ENCODE results near the gene SAMD5.

Gene SAMD5

GRCh38 chr6:147507162-147508041 lies 1.1 kb upstream of the SAMD5 start:
- peak overlapping the region; percentile 52 for H3K4me3 Mint-ChIP-seq
- no peaks in the 10 kb centered on the region for H3K4me1 Mint-ChIP-seq
- no peak overlapping the region for H3K27ac Mint-ChIP-seq (ENCODE audit: low read depth)
- peaks cover 70% of the 10 kb centered on the region for H3K27me3 Mint-ChIP-seq
- H3K36me3 Mint-ChIP-seq (ENCODE audit: insufficient read depth) = no peaks in the 10 kb centered on the region
- no peaks in the 10 kb centered on the region for H3K9me3 Mint-ChIP-seq
- DNase-seq (ENCODE audit: low spot score in 2 of 2) (no peak), ATAC-seq (replicated peaks; ENCODE audit: extremely low read depth, poor library complexity, severe bottlenecking) (no peak)

GRCh38 chr6:147508866-147509608 lies 547 bp downstream of the SAMD5 start:
- peaks cover 56% of the 10 kb centered on the region for H3K27me3 Mint-ChIP-seq
- H3K36me3 Mint-ChIP-seq (ENCODE audit: insufficient read depth) = no peaks in the 10 kb centered on the region
- no peaks in the 10 kb centered on the region for H3K4me1 Mint-ChIP-seq
- H3K27ac Mint-ChIP-seq (ENCODE audit: low read depth) = no peak overlapping the region
- peak overlapping the region; percentile 55 for H3K4me3 Mint-ChIP-seq
- H3K9me3 Mint-ChIP-seq = no peaks in the 10 kb centered on the region
- DNase-seq (ENCODE audit: low spot score in 2 of 2) (no peak), ATAC-seq (replicated peaks; ENCODE audit: extremely low read depth, poor library complexity, severe bottlenecking) (no peak)

GRCh38 chr6:147509891-147510290 lies 1.4 kb downstream of the SAMD5 start:
- peak overlapping the region; percentile 17 for H3K4me3 Mint-ChIP-seq
- no peaks in the 10 kb centered on the region for H3K4me1 Mint-ChIP-seq
- no peaks in the 10 kb centered on the region for H3K9me3 Mint-ChIP-seq
- ATAC-seq (replicated peaks; ENCODE audit: extremely low read depth, poor library complexity, severe bottlenecking) (no peak), DNase-seq (ENCODE audit: low spot score in 2 of 2) (no peak)
- H3K27ac Mint-ChIP-seq (ENCODE audit: low read depth) = no peak overlapping the region
- peaks cover 55% of the 10 kb centered on the region for H3K27me3 Mint-ChIP-seq
- H3K36me3 Mint-ChIP-seq (ENCODE audit: insufficient read depth) = no peaks in the 10 kb centered on the region

GRCh38 chr6:147510929-147511590 lies 2.6 kb downstream of the SAMD5 start:
- H3K27ac Mint-ChIP-seq (ENCODE audit: low read depth) = no peak overlapping the region
- no peak for DNase-seq (ENCODE audit: low spot score in 2 of 2)
- peaks cover 53% of the 10 kb centered on the region for H3K27me3 Mint-ChIP-seq
- no peaks in the 10 kb centered on the region for H3K4me1 Mint-ChIP-seq
- H3K4me3 Mint-ChIP-seq = no peak overlapping the region
- peaks cover 2% of the 10 kb centered on the region for H3K36me3 Mint-ChIP-seq (ENCODE audit: insufficient read depth)
- peaks cover 6% of the 10 kb centered on the region for H3K9me3 Mint-ChIP-seq
- no peak for ATAC-seq (replicated peaks; ENCODE audit: extremely low read depth, poor library complexity, severe bottlenecking)

GRCh38 chr6:147514831-147515230 lies 6.3 kb downstream of the SAMD5 start:
- H3K9me3 Mint-ChIP-seq = peaks cover 6% of the 10 kb centered on the region
- H3K36me3 Mint-ChIP-seq (ENCODE audit: insufficient read depth) = peaks cover 2% of the 10 kb centered on the region
- H3K4me3 Mint-ChIP-seq = no peak overlapping the region
- ATAC-seq (replicated peaks; ENCODE audit: extremely low read depth, poor library complexity, severe bottlenecking) (no peak), DNase-seq (ENCODE audit: low spot score in 2 of 2) (no peak)
- no peaks in the 10 kb centered on the region for H3K4me1 Mint-ChIP-seq
- peaks cover 29% of the 10 kb centered on the region for H3K27me3 Mint-ChIP-seq
- H3K27ac Mint-ChIP-seq (ENCODE audit: low read depth) = no peak overlapping the region

- no peak overlapping the region for H3K4me3 Mint-ChIP-seq
- ATAC-seq (replicated peaks; ENCODE audit: extremely low read depth, poor library complexity, severe bottlenecking) = no peak
- no peak overlapping the region for H3K27ac Mint-ChIP-seq (ENCODE audit: low read depth)
- H3K9me3 Mint-ChIP-seq = peaks cover 6% of the 10 kb centered on the region
- peaks cover 2% of the 10 kb centered on the region for H3K36me3 Mint-ChIP-seq (ENCODE audit: insufficient read depth)
- H3K27me3 Mint-ChIP-seq = peaks cover 24% of the 10 kb centered on the region
- DNase-seq (ENCODE audit: low spot score in 2 of 2) = no peak
- H3K4me1 Mint-ChIP-seq = no peaks in the 10 kb centered on the region
Observed at GRCh38 chr6:147515327-147515726, 6.8 kb downstream of the SAMD5 start.

- no peaks in the 10 kb centered on the region for H3K36me3 Mint-ChIP-seq (ENCODE audit: insufficient read depth)
- H3K27me3 Mint-ChIP-seq = peaks cover 41% of the 10 kb centered on the region
- no peak overlapping the region for H3K4me3 Mint-ChIP-seq
- no peak overlapping the region for H3K27ac Mint-ChIP-seq (ENCODE audit: low read depth)
- H3K9me3 Mint-ChIP-seq = no peaks in the 10 kb centered on the region
- DNase-seq (ENCODE audit: low spot score in 2 of 2) (no peak), ATAC-seq (replicated peaks; ENCODE audit: extremely low read depth, poor library complexity, severe bottlenecking) (no peak)
- H3K4me1 Mint-ChIP-seq = no peaks in the 10 kb centered on the region
Observed at GRCh38 chr6:147522597-147522996, 14.1 kb downstream of the SAMD5 start.

- H3K27ac Mint-ChIP-seq (ENCODE audit: low read depth) = no peak overlapping the region
- no peaks in the 10 kb centered on the region for H3K9me3 Mint-ChIP-seq
- no peaks in the 10 kb centered on the region for H3K4me1 Mint-ChIP-seq
- no peak overlapping the region for H3K4me3 Mint-ChIP-seq
- ATAC-seq (replicated peaks; ENCODE audit: extremely low read depth, poor library complexity, severe bottlenecking) (no peak), DNase-seq (ENCODE audit: low spot score in 2 of 2) (no peak)
- peaks cover 51% of the 10 kb centered on the region for H3K27me3 Mint-ChIP-seq
- H3K36me3 Mint-ChIP-seq (ENCODE audit: insufficient read depth) = no peaks in the 10 kb centered on the region
Observed at GRCh38 chr6:147525519-147526209, 17.2 kb downstream of the SAMD5 start.

- peaks cover 43% of the 10 kb centered on the region for H3K27me3 Mint-ChIP-seq
- ATAC-seq (replicated peaks; ENCODE audit: extremely low read depth, poor library complexity, severe bottlenecking) (no peak), DNase-seq (ENCODE audit: low spot score in 2 of 2) (no peak)
- H3K4me3 Mint-ChIP-seq = no peak overlapping the region
- no peak overlapping the region for H3K27ac Mint-ChIP-seq (ENCODE audit: low read depth)
- no peaks in the 10 kb centered on the region for H3K4me1 Mint-ChIP-seq
- H3K9me3 Mint-ChIP-seq = no peaks in the 10 kb centered on the region
- H3K36me3 Mint-ChIP-seq (ENCODE audit: insufficient read depth) = no peaks in the 10 kb centered on the region
Observed at GRCh38 chr6:147527197-147527596, 18.7 kb downstream of the SAMD5 start.

GRCh38 chr6:147528511-147529145 lies 20.1 kb downstream of the SAMD5 start:
- Mint-ChIP-seq H3K9me3 (no peaks in the 10 kb centered on the region), H3K27ac (ENCODE audit: low read depth) (no peak overlapping the region), H3K4me1 (no peaks in the 10 kb centered on the region), H3K27me3 (peaks cover 31% of the 10 kb centered on the region), H3K4me3 (no peak overlapping the region), H3K36me3 (ENCODE audit: insufficient read depth) (no peaks in the 10 kb centered on the region)
- DNase-seq (ENCODE audit: low spot score in 2 of 2) = no peak
- ATAC-seq (replicated peaks; ENCODE audit: extremely low read depth, poor library complexity, severe bottlenecking) = no peak

- Mint-ChIP-seq H3K9me3 (no peaks in the 10 kb centered on the region), H3K36me3 (ENCODE audit: insufficient read depth) (no peaks in the 10 kb centered on the region), H3K27me3 (peaks cover 28% of the 10 kb centered on the region), H3K27ac (ENCODE audit: low read depth) (no peak overlapping the region), H3K4me3 (no peak overlapping the region), H3K4me1 (no peaks in the 10 kb centered on the region)
- ATAC-seq (replicated peaks; ENCODE audit: extremely low read depth, poor library complexity, severe bottlenecking) (no peak), DNase-seq (ENCODE audit: low spot score in 2 of 2) (no peak)
Observed at GRCh38 chr6:147530132-147531060, 21.9 kb downstream of the SAMD5 start.
